A549 (cell line): Measurements from ENCODE around the gene CSF2. TPM values are rescaled to one million over a fixed set of nuclear protein-coding genes. Genes with fewer than 3 reads are reported as not detected.

Source experiments
- ATAC-seq, 2 experiments: fragments of 200-7000 bp in 1 of 2; fragments of >200 bp in 1 of 2; cut with Nextera tagmentation in 1 of 2; cut with Tn5 transposase in 1 of 2; 3 replicates each; pipeline versions ENCODE4 v1.8.0 to v1.9.1; 2018 to 2020; ENCODE audit warnings: mild to moderate bottlenecking in 1 of 2, moderate library complexity in 1 of 2
- CTCF ChIA-PET: fragments of 300-600 bp; sonication (Branson Sonifier 250); formaldehyde crosslinking; extraction: SDS; loops from one replicate; lab custom pipeline; 2021; ENCODE audit warnings: antibody characterized with exemption, inconsistent platforms; lab: Yijun Ruan, JAX
- POLR2A ChIA-PET: fragments of 350-600 bp; formaldehyde crosslinking; extraction: SDS; loops from one replicate; lab custom pipeline; 2021; ENCODE audit warnings: antibody characterized with exemption, inconsistent platforms; lab: Yijun Ruan, JAX
- DNase-seq, 2 experiments: peaks; one replicate each; pipeline versions ENCODE4 v3.0.0 to v3.0.0-alpha.2; 2011 to 2016; ENCODE audit warnings: low read depth in 1 of 2, low spot score in 1 of 2
- FAIRE-seq: peaks from 2 replicates; lab custom pipeline; 2011; peaks lifted over from hg19 to GRCh38; lab: Jason Lieb, UNC
- H3K27ac ChIP-seq, 2 experiments: fragments of >200 bp; sonication (Bioruptor Twin); formaldehyde crosslinking; 3 replicates each; pipeline ENCODE4 v1.5.1; 2016 to 2017
- H3K4me1 ChIP-seq: fragments of >200 bp; sonication (Bioruptor Twin); formaldehyde crosslinking; 3 replicates; pipeline ENCODE4 v1.6.1; 2016
- H3K4me2 ChIP-seq: fragments of >200 bp; sonication (Bioruptor Twin); formaldehyde crosslinking; 3 replicates; pipeline ENCODE4 v1.6.1; 2016
- H3K4me3 ChIP-seq: fragments of >200 bp; sonication (Bioruptor Twin); formaldehyde crosslinking; 3 replicates; pipeline ENCODE4 v1.5.1; 2016
- H3K9me3 ChIP-seq: fragments of >200 bp; sonication (Bioruptor Twin); formaldehyde crosslinking; 3 replicates; pipeline ENCODE4 v1.6.1; 2016
- ATOH8 ChIP-seq: fragments of 250-450 bp; sonication (Bioruptor Pico); IDR thresholded peaks from 2 replicates; pipeline ENCODE4 v1.5.0; 2020; ENCODE audit warnings: low read depth, mild to moderate bottlenecking, moderate library complexity
- CEBPB ChIP-seq, 2 experiments: fragments of >200 bp in 1 of 2; sonication (Bioruptor Twin) in 1 of 2; formaldehyde crosslinking in 1 of 2; IDR thresholded peaks; 2 replicates each; pipeline ENCODE4 v1.6.1; 2012 to 2016
- CTCF ChIP-seq: fragments of >200 bp; sonication (Bioruptor Twin); formaldehyde crosslinking; IDR thresholded peaks from 3 replicates; pipeline ENCODE4 v1.5.1; 2016
- E2F6 ChIP-seq: IDR thresholded peaks from 2 replicates; pipeline ENCODE4 v1.6.1; 2012; ENCODE audit warnings: low read depth, borderline replicate concordance
- ESRRA ChIP-seq: fragments of 150-350 bp; IDR thresholded peaks from 2 replicates; pipeline ENCODE4 v1.6.1; 2014; ENCODE audit warnings: mild to moderate bottlenecking, low read length, borderline replicate concordance
- FOSB ChIP-seq: fragments of 250-450 bp; sonication (Bioruptor Pico); IDR thresholded peaks from 2 replicates; pipeline ENCODE4 v1.5.0; 2020; ENCODE audit warnings: mild to moderate bottlenecking, moderate library complexity
- FOXS1 ChIP-seq: fragments of 250-450 bp; sonication (Bioruptor Pico); IDR thresholded peaks from 2 replicates; pipeline ENCODE4 v1.5.0; 2020; ENCODE audit warnings: mild to moderate bottlenecking, moderate library complexity
- GATA3 ChIP-seq: IDR thresholded peaks from 2 replicates; pipeline ENCODE4 v1.6.1; 2012; ENCODE audit warnings: borderline replicate concordance
- HDAC2 ChIP-seq: fragments of 200-600 bp; sonication (generic); IDR thresholded peaks from 2 replicates; pipeline ENCODE4 v1.6.1; 2016
- HES2 ChIP-seq: fragments of >200 bp; sonication (Bioruptor Twin); formaldehyde crosslinking; IDR thresholded peaks from 2 replicates; pipeline ENCODE4 v1.6.1; 2016
- HOXB13 ChIP-seq: fragments of 250-450 bp; sonication (Bioruptor Pico); IDR thresholded peaks from 2 replicates; pipeline ENCODE4 v1.5.0; 2020; ENCODE audit warnings: low read depth, mild to moderate bottlenecking, moderate library complexity
- JUNB ChIP-seq: fragments of >200 bp; sonication (Bioruptor Twin); formaldehyde crosslinking; IDR thresholded peaks from 2 replicates; pipeline ENCODE4 v1.6.1; 2016
- KDM1A ChIP-seq: fragments of 200-600 bp; sonication (generic); IDR thresholded peaks from 2 replicates; pipeline ENCODE4 v1.6.1; 2016; ENCODE audit warnings: low read depth, mild to moderate bottlenecking
- MAX ChIP-seq: IDR thresholded peaks from 2 replicates; pipeline ENCODE4 v1.6.1; 2012
- NPAS2 ChIP-seq: fragments of 250-450 bp; sonication (Bioruptor Pico); IDR thresholded peaks from 2 replicates; pipeline ENCODE4 v1.8.0; 2022; ENCODE audit warnings: mild to moderate bottlenecking, moderate library complexity, borderline replicate concordance
- PBX3 ChIP-seq: IDR thresholded peaks from 2 replicates; pipeline ENCODE4 v1.6.1; 2012
- POLR2A ChIP-seq: IDR thresholded peaks from 2 replicates; pipeline ENCODE4 v1.6.1; 2012; ENCODE audit warnings: mild to moderate bottlenecking, low read length
- RAD21 ChIP-seq, 2 experiments: fragments of >200 bp in 1 of 2; sonication (Bioruptor Twin) in 1 of 2; formaldehyde crosslinking in 1 of 2; IDR thresholded peaks in 1 of 2; conservative IDR thresholded peaks in 1 of 2; 2 replicates in 1 of 2; 3 replicates in 1 of 2; pipeline ENCODE4 v1.6.1; 2012 to 2018; ENCODE audit warnings: inconsistent platforms in 1 of 2
- RARB ChIP-seq: fragments of 250-450 bp; sonication (Bioruptor Pico); IDR thresholded peaks from 2 replicates; pipeline ENCODE4 v1.8.0; 2021; ENCODE audit warnings: mild to moderate bottlenecking, moderate library complexity
- SMC3 ChIP-seq: fragments of >200 bp; sonication (Bioruptor Twin); formaldehyde crosslinking; IDR thresholded peaks from 3 replicates; pipeline ENCODE4 v1.6.1; 2018; ENCODE audit warnings: inconsistent platforms
- TP53 ChIP-seq: fragments of 250-450 bp; sonication (Bioruptor Pico); IDR thresholded peaks from 2 replicates; pipeline ENCODE4 v1.5.0; 2021; ENCODE audit warnings: mild to moderate bottlenecking, moderate library complexity
- USF2 ChIP-seq: fragments of 450-650 bp; IDR thresholded peaks from 2 replicates; pipeline ENCODE4 v1.6.1; 2014; ENCODE audit warnings: antibody characterized with exemption
- ZFP36 ChIP-seq: fragments of 450-650 bp; IDR thresholded peaks from 2 replicates; pipeline ENCODE4 v1.6.1; 2014; ENCODE audit warnings: borderline replicate concordance; ENCODE audit not compliant: partially characterized antibody
- WGBS: methylation state at CpG from one replicate; pipeline ENCODE4 v1.1.6; 2017; ENCODE audit errors: missing lambda C conversion rate; 5-methylcytosine and 5-hydroxymethylcytosine counted together
- polyA plus RNA-seq, 4 experiments: library from polyadenylated mRNA; depleted of rRNA in 3 of 4; stranded (reverse); fragments of >200 nt; fragmentation: RNase III in 1 of 4; extraction: RNeasy Plus Mini Kit Qiagen cat#74134 plus additional on column Dnase treatment in 1 of 4; gene quantifications; 2 replicates in 3 of 4; 3 replicates in 1 of 4; pipeline ENCODE4 v1.2.3, GENCODE V29; 2011 to 2017

The CSF2 gene
- polyA plus RNA-seq, 2 of the 4 experiments (the other 2 are of a cell fraction), result not detected

GRCh38 chr5:132060501-132061161 lies 13.0 kb upstream of the CSF2 start, which contains the start of gene IL3:
TSS of gene IL3 (plus strand) at chr5:132060655. CDS start at chr5:132060707, 52 bp downstream.
- H3K4me1 ChIP-seq, result no peaks in the 10 kb centered on the region
- no peak within 1 kb of the TSS for H3K4me3 ChIP-seq
- CTCF ChIA-PET, result interaction anchor here (0.8 to 5.6 kb wide), 8 partner anchors 14 to 638 kb away, joined by 3 to 86 read pairs (median 7); partner anchors contain the start of genes CSF2 and P4HA2
- TF ChIP-seq RARB (CRISPR knock-in tag), result no peak
- no peak for TF ChIP-seq USF2
- no peak for TF ChIP-seq ZFP36
- TF ChIP-seq RAD21 (conservative IDR thresholded peaks at IDR 0.05 in 1 of 2, IDR thresholded peaks at IDR 0.05 in 1 of 2), result no peak
- TF ChIP-seq KDM1A, result no peak
- TF ChIP-seq HDAC2, result no peak
- no peak for TF ChIP-seq GATA3
- TF ChIP-seq HES2, result no peak
- TF ChIP-seq HOXB13 (CRISPR knock-in tag), result no peak
- TF ChIP-seq JUNB, result no peak
- no peak for TF ChIP-seq SMC3
- ATAC-seq (no peak), DNase-seq (no peak), FAIRE-seq (no peak)
- H3K4me2 ChIP-seq, result no peak within 1 kb of the TSS
- POLR2A ChIA-PET, result no interaction called here
- H3K27ac ChIP-seq, result no peak within 1 kb of the TSS
- no peaks in the 10 kb centered on the region for H3K9me3 ChIP-seq
- 74% methylated on average over 16 of the region's 16 CpGs for WGBS

- ChIA-PET CTCF (interaction anchor here (0.6 to 5.6 kb wide), 49 partner anchors 9 to 649 kb away, joined by 3 to 86 read pairs (median 4); partner anchors contain the start of gene CSF2), POLR2A (no interaction called here)
- H3K4me3 ChIP-seq, result no peak overlapping the region
- peak; percentile 56 to 75; a peak in 5 of 6 replicates for ATAC-seq
- TF ChIP-seq FOSB (CRISPR knock-in tag) (no peak), RAD21 (conservative IDR thresholded peaks at IDR 0.05 in 1 of 2, IDR thresholded peaks at IDR 0.05 in 1 of 2) (peak; percentile 78 to 88), ATOH8 (no peak), ESRRA (no peak), FOXS1 (no peak), MAX (no peak), CTCF (peak; percentile 83), E2F6 (no peak), NPAS2 (CRISPR knock-in tag) (no peak), POLR2A (no peak), CEBPB (IDR thresholded peaks at IDR 0.05) (0 out of 4 replicates have a peak, but pooled peaks of 1 of the 2 experiments have one; percentile 17), SMC3 (peak; percentile 65), GATA3 (no peak), TP53 (CRISPR knock-in tag) (no peak), PBX3 (no peak)
- H3K4me2 ChIP-seq, result no peak overlapping the region
- no peaks in the 10 kb centered on the region for H3K9me3 ChIP-seq
- peak; percentile 62 to 75 for DNase-seq
- no peak for FAIRE-seq
- 13% methylated on average over 9 of the region's 9 CpGs for WGBS
- H3K27ac ChIP-seq, result no peak overlapping the region
- H3K4me1 ChIP-seq, result no peaks in the 10 kb centered on the region
These were observed 10.3 kb upstream of the CSF2 start for GRCh38 chr5:132063090-132063911.
